GM23248 (cell line): ENCODE data around the gene PDSS1.
"Not testable (repeated sequence)": the region's sequence is repeated elsewhere in the genome, so short reads cannot be mapped to it uniquely, and the experiment has no call there.

Source experiments
- EZH2 ChIP-seq: fragments of 200-600 bp; sonication (generic); IDR thresholded peaks from 2 replicates; pipeline ENCODE4 v1.6.1; 2018; ENCODE audit warnings: antibody characterized with exemption, mild to moderate bottlenecking; ENCODE audit not compliant: insufficient read depth, poor library complexity, severe bottlenecking
- EZH2phosphoT487 ChIP-seq: fragments of 200-600 bp; sonication (generic); IDR thresholded peaks from 2 replicates; pipeline ENCODE4 v1.6.1; 2018; ENCODE audit warnings: antibody characterized with exemption, moderate library complexity, mild to moderate bottlenecking, low read depth; ENCODE audit not compliant: insufficient read depth

- not testable (repeated sequence) for TF ChIP-seq EZH2, EZH2phosphoT487
Observed at GRCh38 chr10:26684667-26685264, 12.7 kb upstream of the PDSS1 start.
